ENCODE results near the gene MMD. TPM values are rescaled to one million over a fixed set of nuclear protein-coding genes. Genes with fewer than 3 reads are reported as not detected.

MMD gene
- total RNA-seq, 1 donor from 2014 or later = 16.7 TPM

DNA sequence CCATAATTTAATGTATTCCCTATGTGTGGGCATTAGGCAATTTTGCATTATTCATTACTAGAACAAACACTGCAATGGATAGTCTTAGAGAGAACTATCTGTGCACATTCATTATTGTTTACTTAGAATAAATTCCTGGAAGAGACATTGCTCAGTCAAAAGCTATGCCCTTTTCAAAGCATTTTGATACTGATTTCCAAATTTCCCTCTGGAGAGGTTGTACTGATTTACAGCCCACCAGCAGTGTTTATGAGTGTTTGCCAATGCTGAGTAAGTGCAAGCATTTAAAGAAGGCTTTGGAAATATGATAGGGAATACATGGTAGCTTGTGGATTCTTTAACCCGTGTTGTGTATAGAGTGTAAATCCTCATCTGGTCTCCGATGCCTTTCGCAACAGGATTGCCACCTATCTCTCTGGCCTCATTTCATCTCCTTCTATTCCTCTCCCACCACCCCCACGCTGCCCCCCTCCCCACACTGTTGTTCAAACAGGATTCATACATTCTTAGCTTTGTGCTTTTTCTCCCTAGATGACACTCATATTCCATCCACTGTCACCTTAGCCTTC is 33.4 kb upstream of the MMD start:
- Histone ChIP-seq H3K4me3 (no peak overlapping the region), H3K36me3 (no peaks in the 10 kb centered on the region), H3K9me3 (no peaks in the 10 kb centered on the region), H3K27me3 (no peaks in the 10 kb centered on the region), H3K4me1 (peaks cover 37% of the 10 kb centered on the region), H3K27ac (no peak overlapping the region)
- DNase-seq (ENCODE audit: extremely low spot score in 2 of 2) = no peak
- TF ChIP-seq POLR2AphosphoS5 (IDR thresholded peaks at IDR 0.05; ENCODE audit: insufficient read depth in 1 of 2, low read depth in 1 of 2) = no peak
- TF ChIP-seq POLR2A (IDR thresholded peaks at IDR 0.05) = no peak
- TF ChIP-seq, protein P1, sequence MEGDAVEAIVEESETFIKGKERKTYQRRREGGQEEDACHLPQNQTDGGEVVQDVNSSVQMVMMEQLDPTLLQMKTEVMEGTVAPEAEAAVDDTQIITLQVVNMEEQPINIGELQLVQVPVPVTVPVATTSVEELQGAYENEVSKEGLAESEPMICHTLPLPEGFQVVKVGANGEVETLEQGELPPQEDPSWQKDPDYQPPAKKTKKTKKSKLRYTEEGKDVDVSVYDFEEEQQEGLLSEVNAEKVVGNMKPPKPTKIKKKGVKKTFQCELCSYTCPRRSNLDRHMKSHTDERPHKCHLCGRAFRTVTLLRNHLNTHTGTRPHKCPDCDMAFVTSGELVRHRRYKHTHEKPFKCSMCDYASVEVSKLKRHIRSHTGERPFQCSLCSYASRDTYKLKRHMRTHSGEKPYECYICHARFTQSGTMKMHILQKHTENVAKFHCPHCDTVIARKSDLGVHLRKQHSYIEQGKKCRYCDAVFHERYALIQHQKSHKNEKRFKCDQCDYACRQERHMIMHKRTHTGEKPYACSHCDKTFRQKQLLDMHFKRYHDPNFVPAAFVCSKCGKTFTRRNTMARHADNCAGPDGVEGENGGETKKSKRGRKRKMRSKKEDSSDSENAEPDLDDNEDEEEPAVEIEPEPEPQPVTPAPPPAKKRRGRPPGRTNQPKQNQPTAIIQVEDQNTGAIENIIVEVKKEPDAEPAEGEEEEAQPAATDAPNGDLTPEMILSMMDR (IDR thresholded peaks at IDR 0.05) = no peak
- intact Hi-C loops (cut with DNase I) = no loop called here

DNA sequence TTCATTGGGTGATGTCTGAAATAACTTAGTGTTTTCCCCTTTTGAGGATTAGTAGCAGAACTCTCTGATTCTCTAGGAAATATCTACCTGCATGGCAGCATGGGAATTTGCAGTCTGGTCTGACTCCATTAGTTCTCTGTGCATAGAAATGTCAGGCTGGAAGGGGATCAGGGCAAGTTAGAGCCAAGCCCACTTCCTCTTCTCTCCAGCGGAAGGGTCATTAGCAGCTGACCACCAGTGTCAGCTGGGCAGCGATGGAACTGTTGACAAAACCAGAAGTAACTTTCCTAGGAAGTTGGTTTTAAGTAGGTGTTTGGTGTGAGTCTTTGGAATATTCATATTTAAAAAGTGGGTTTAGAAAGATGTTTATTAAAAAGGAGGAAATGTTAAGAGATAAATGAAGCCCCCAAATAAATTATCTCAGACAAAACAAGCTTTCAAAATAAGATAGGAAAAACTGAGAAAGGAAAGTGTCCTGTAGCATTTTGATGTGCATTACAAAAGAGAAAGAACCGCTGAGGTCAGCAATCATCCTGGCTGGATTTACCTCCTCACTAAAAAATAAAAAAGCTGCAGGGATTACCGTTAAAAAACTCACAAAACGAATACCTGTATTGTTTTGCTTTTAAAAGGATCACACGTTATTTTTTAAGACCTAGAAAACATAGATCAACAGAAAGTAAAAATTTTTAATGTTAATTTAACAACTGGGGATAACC is 32.4 kb upstream of the MMD start:
- Histone ChIP-seq H3K27me3 (no peaks in the 10 kb centered on the region), H3K27ac (no peak overlapping the region), H3K4me1 (peaks cover 37% of the 10 kb centered on the region), H3K9me3 (no peaks in the 10 kb centered on the region), H3K36me3 (no peaks in the 10 kb centered on the region), H3K4me3 (no peak overlapping the region)
- TF ChIP-seq, protein P1 (IDR thresholded peaks at IDR 0.05) = no peak
- TF ChIP-seq POLR2AphosphoS5 (IDR thresholded peaks at IDR 0.05; ENCODE audit: insufficient read depth in 1 of 2, low read depth in 1 of 2) = no peak
- no peak for TF ChIP-seq POLR2A (IDR thresholded peaks at IDR 0.05)
- intact Hi-C loops (cut with DNase I) = no loop called here
- no peak for DNase-seq (ENCODE audit: extremely low spot score in 2 of 2)

DNA sequence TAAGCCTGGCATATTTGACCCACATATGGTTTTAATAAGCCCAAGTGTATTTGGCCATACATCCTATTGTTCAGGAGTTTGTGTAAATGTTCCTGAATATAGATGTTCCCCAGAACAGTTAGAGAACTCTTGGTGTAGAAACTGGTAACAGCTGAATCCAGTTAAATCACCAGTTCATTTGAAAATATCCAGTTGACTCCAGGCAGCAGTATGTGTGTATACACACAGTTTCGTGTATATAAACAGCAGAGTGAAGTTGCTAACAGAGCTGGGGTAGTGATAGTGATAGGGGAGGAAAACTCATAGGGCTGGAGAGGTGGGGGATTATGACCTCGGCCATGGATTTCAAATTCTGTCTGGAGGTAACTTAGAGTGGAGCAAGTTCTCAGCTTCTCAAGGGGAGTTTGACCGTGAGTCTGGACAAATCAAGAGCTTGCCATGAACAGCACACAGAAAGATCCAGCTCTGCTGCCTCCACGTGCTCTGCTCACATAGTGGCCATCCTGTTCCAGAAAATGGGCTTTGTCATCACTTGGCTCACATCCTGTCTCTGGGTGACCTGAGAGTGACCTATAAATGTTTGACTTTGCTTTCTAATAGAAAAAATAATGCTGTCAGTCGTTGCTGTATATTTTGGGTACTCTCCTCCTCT is 30.6 kb upstream of the MMD start:
- Histone ChIP-seq H3K9me3 (no peaks in the 10 kb centered on the region), H3K27ac (peak overlapping the region; percentile 39), H3K27me3 (no peaks in the 10 kb centered on the region), H3K4me1 (peaks cover 37% of the 10 kb centered on the region), H3K36me3 (no peaks in the 10 kb centered on the region), H3K4me3 (no peak overlapping the region)
- DNase-seq (ENCODE audit: extremely low spot score in 2 of 2) = no peak
- intact Hi-C loops (cut with DNase I) = no loop called here
- TF ChIP-seq, protein P1 (IDR thresholded peaks at IDR 0.05) = no peak

DNA sequence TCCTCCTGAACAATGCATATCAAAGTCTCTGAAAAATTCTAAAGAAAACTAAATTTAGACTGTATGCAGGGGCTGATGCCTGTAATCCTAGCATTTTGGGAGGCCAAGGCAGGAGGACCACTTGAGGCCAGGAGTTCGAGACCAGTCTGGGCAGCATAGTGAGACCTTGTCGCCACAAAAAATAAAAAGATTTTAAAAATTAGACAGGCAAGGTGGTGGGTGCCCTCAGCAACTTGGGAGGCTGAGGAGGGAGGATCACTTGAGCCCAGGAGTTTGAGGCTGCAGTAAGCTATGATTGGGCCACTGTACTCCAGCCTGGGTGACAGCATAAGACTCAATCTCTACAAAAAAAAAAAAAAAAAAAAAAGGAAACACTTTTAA is 30.1 kb upstream of the MMD start:
- H3K27ac ChIP-seq = peak overlapping the region; percentile 39
- H3K9me3 ChIP-seq = no peaks in the 10 kb centered on the region
- H3K27me3 ChIP-seq = no peaks in the 10 kb centered on the region
- TF ChIP-seq POLR2AphosphoS5 (IDR thresholded peaks at IDR 0.05; ENCODE audit: insufficient read depth in 1 of 2, low read depth in 1 of 2) (no peak), POLR2A (IDR thresholded peaks at IDR 0.05) (no peak)
- TF ChIP-seq, protein P1 (IDR thresholded peaks at IDR 0.05) = no peak
- peaks cover 37% of the 10 kb centered on the region for H3K4me1 ChIP-seq
- intact Hi-C loops (cut with DNase I) = no loop called here
- DNase-seq (ENCODE audit: extremely low spot score in 2 of 2) = no peak
- no peaks in the 10 kb centered on the region for H3K36me3 ChIP-seq
- no peak overlapping the region for H3K4me3 ChIP-seq

DNA sequence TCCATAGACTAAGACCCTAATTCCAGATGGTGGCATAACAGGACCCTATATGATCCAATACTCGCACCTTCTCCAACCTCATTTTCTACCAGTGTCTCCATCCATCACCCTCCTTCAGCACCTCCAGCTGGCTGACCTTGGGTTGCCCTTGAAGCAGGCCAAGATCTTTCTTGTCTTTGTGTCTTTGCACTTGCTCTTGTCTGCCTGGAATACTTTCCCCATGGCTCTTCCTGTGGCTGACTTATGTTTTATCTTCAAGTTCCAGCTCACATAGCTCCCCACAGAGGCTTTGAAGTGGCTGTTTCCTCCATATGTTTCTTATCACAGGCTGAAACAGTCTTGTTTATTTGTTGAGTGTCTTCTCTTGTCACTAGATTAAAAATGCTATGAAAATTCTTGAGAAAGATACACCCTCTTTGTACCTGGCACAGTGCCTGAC is 29.6 kb upstream of the MMD start:
- no peak for DNase-seq (ENCODE audit: extremely low spot score in 2 of 2)
- intact Hi-C loops (cut with DNase I) = no loop called here
- no peak overlapping the region for H3K27ac ChIP-seq

More for the DNA sequence above, 29.6 kb upstream of the MMD start:
- TF ChIP-seq, protein P1 (IDR thresholded peaks at IDR 0.05) = no peak
- TF ChIP-seq POLR2AphosphoS5 (IDR thresholded peaks at IDR 0.05; ENCODE audit: insufficient read depth in 1 of 2, low read depth in 1 of 2) (no peak), POLR2A (IDR thresholded peaks at IDR 0.05) (no peak)
- Histone ChIP-seq H3K4me3 (no peak overlapping the region), H3K36me3 (no peaks in the 10 kb centered on the region), H3K4me1 (peaks cover 37% of the 10 kb centered on the region), H3K9me3 (no peaks in the 10 kb centered on the region), H3K27me3 (no peaks in the 10 kb centered on the region)

Data from vagina (tissue), 2 donors.